GM18508 (cell line): ENCODE data around the gene BMPR1A.
A peak's percentile ranks its signal among the peaks of the same experiment; 100 is the strongest.

Source experiments
- ATAC-seq: cut with Tn5 transposase; IDR thresholded peaks from one replicate; pipeline ENCODE4 v1.9.1; 2021; ENCODE audit warnings: moderate number of reproducible peaks; ENCODE audit not compliant: insufficient read depth, unreplicated experiment

BMPR1A gene

GRCh38 chr10:86756511-86757112 is at the start of gene BMPR1A:
Gene BMPR1A (plus strand): TSS chr10:86756619. CDS start chr10:86876019, 119,400 bp downstream.
- no peak for ATAC-seq

- ATAC-seq, result no peak
Observed at GRCh38 chr10:86706977-86707376, 49.4 kb upstream of the BMPR1A start.

GRCh38 chr10:86707505-86707904 is 48.9 kb upstream of the BMPR1A start:
- ATAC-seq, result no peak

- ATAC-seq, result no peak
Observed at GRCh38 chr10:86708068-86708782, 48.2 kb upstream of the BMPR1A start.

GRCh38 chr10:86708783-86709380 is 47.5 kb upstream of the BMPR1A start:
- no peak for ATAC-seq

- no peak for ATAC-seq
Observed at GRCh38 chr10:86709396-86710185, 46.8 kb upstream of the BMPR1A start.

- peak; percentile 48 for ATAC-seq
Observed at GRCh38 chr10:86710987-86711512, 45.4 kb upstream of the BMPR1A start.

- ATAC-seq, result peak; percentile 19
Observed at GRCh38 chr10:86711513-86712316, 44.7 kb upstream of the BMPR1A start.

GRCh38 chr10:86712317-86712707 is 44.1 kb upstream of the BMPR1A start:
- ATAC-seq, result no peak

GRCh38 chr10:86715156-86715795 is 41.1 kb upstream of the BMPR1A start:
- no peak for ATAC-seq

GRCh38 chr10:86715836-86716235 is 40.6 kb upstream of the BMPR1A start:
- no peak for ATAC-seq

- no peak for ATAC-seq
Observed at GRCh38 chr10:86716466-86716865, 40.0 kb upstream of the BMPR1A start.

GRCh38 chr10:86718556-86718955 is 37.9 kb upstream of the BMPR1A start:
- no peak for ATAC-seq

GRCh38 chr10:86721232-86721631 is 35.2 kb upstream of the BMPR1A start:
- no peak for ATAC-seq

GRCh38 chr10:86723009-86723408 is 33.4 kb upstream of the BMPR1A start:
- ATAC-seq, result no peak

- ATAC-seq, result no peak
Observed at GRCh38 chr10:86724445-86724844, 32.0 kb upstream of the BMPR1A start.

GRCh38 chr10:86725980-86726676 is 30.3 kb upstream of the BMPR1A start:
- ATAC-seq, result no peak

GRCh38 chr10:86726677-86726999 is 29.8 kb upstream of the BMPR1A start:
- ATAC-seq, result no peak

- ATAC-seq, result no peak
Observed at GRCh38 chr10:86727470-86727869, 28.9 kb upstream of the BMPR1A start.
